AG04450 (cell line): Measurements from ENCODE around the gene STT3B. TPM values are rescaled to one million over a fixed set of nuclear protein-coding genes. Genes with fewer than 3 reads are reported as not detected.
"Not testable (repeated sequence)": the region's sequence is repeated elsewhere in the genome, so short reads cannot be mapped to it uniquely, and the experiment has no call there.

Source experiments
- CTCF ChIA-PET: fragments of 300-600, 350-600 bp; formaldehyde crosslinking; extraction: SDS; loops from one replicate; lab custom pipeline; 2022; ENCODE audit warnings: antibody characterized with exemption, inconsistent platforms; lab: Charles Lee
- POLR2A ChIA-PET: fragments of 350-600 bp; formaldehyde crosslinking; extraction: SDS; loops from one replicate; lab custom pipeline; 2021; ENCODE audit warnings: antibody characterized with exemption, inconsistent platforms; lab: Yijun Ruan, JAX
- DNase-seq: peaks from one replicate; pipeline ENCODE4 v3.0.0-alpha.2; 2011; ENCODE audit warnings: low read depth, low spot score
- H3K27ac ChIP-seq: one replicate; pipeline ENCODE4 v1.5.1; 2012; ENCODE audit warnings: low read depth, low read length, control low read depth
- H3K27me3 ChIP-seq: one replicate; pipeline ENCODE4 v1.6.0; 2012; ENCODE audit warnings: low read length; ENCODE audit not compliant: control insufficient read depth, insufficient read depth
- H3K4me3 ChIP-seq: 2 replicates; pipeline ENCODE4 v1.5.1; 2011; ENCODE audit warnings: mild to moderate bottlenecking, low read depth, low read length, control low read depth
- H3K9me3 ChIP-seq: 2 replicates; pipeline ENCODE4 v1.5.1; 2012; ENCODE audit warnings: low read length; ENCODE audit not compliant: control insufficient read depth, insufficient read depth
- polyA plus RNA-seq: library from polyadenylated mRNA; depleted of rRNA; stranded (reverse); fragments of >200 nt; gene quantifications from 2 replicates; pipeline ENCODE4 v1.2.3, GENCODE V29; 2011
- TF ChIP-seq, protein P1 (sequence below): IDR thresholded peaks from 2 replicates; pipeline ENCODE4 v1.5.1; 2011; ENCODE audit warnings: low read depth, low read length, control low read depth, inconsistent platforms

Gene STT3B
- polyA plus RNA-seq, 1 experiment = 112 TPM

GRCh38 chr3:31505371-31506048 is 27.2 kb upstream of the STT3B start:
- Histone ChIP-seq H3K9me3 (no peaks in the 10 kb centered on the region), H3K27ac (no peak overlapping the region), H3K4me3 (no peak overlapping the region), H3K27me3 (peaks cover 5% of the 10 kb centered on the region)
- CTCF ChIA-PET = interaction anchor here (0.6 to 0.7 kb wide), 2 partner anchors 10 to 228 kb away, joined by 3 to 6 read pairs; no protein-coding TSS in a partner anchor
- TF ChIP-seq, protein P1, sequence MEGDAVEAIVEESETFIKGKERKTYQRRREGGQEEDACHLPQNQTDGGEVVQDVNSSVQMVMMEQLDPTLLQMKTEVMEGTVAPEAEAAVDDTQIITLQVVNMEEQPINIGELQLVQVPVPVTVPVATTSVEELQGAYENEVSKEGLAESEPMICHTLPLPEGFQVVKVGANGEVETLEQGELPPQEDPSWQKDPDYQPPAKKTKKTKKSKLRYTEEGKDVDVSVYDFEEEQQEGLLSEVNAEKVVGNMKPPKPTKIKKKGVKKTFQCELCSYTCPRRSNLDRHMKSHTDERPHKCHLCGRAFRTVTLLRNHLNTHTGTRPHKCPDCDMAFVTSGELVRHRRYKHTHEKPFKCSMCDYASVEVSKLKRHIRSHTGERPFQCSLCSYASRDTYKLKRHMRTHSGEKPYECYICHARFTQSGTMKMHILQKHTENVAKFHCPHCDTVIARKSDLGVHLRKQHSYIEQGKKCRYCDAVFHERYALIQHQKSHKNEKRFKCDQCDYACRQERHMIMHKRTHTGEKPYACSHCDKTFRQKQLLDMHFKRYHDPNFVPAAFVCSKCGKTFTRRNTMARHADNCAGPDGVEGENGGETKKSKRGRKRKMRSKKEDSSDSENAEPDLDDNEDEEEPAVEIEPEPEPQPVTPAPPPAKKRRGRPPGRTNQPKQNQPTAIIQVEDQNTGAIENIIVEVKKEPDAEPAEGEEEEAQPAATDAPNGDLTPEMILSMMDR = no peak
- DNase-seq = no peak
- POLR2A ChIA-PET = no interaction called here

GRCh38 chr3:31506515-31506914 is 26.2 kb upstream of the STT3B start:
- POLR2A ChIA-PET, CTCF ChIA-PET, H3K27ac ChIP-seq, H3K4me3 ChIP-seq, H3K27me3 ChIP-seq, DNase-seq, H3K9me3 ChIP-seq: not testable (repeated sequence)

DNA sequence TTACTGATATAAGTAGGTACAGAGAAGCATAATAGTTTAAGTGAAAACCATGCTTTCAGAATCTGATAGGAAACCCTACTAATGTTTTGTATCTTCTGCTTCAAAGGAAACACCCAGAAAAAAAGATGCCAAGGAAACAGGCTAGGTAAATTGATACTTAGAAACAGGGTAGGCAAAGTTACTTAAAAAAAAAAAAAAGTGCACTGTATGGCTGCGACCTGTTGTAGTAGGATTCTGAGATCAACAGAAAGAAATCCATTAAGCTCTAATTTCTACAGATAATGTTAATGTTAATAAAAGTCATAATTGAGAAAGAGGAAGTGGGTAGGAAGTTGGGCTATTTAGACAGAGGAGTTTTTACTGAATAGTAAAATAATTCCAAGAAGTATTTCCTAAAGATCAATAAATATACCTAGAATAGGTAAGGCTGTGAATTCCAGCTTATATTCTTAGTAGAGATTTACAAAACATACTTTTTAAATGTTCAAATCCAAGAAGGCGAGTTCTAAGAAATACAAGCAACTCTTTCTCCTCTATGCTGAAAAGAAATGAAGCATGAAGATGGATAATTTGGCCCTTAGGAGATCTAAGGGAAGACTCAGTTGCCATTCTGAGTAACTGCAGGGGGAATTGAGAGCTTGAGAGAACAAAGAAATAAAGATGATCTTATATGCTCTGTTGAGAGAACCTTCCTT is 24.1 kb upstream of the STT3B start:
- ChIA-PET CTCF (interaction anchor here (0.6 to 0.8 kb wide), 2 partner anchors 94 to 341 kb away, joined by 3 to 5 read pairs; no protein-coding TSS in a partner anchor), POLR2A (no interaction called here)
- DNase-seq = no peak
- H3K27me3 ChIP-seq = peaks cover 5% of the 10 kb centered on the region
- no peak overlapping the region for H3K4me3 ChIP-seq
- no peaks in the 10 kb centered on the region for H3K9me3 ChIP-seq
- TF ChIP-seq, protein P1 = no peak
- H3K27ac ChIP-seq = no peak overlapping the region

DNA sequence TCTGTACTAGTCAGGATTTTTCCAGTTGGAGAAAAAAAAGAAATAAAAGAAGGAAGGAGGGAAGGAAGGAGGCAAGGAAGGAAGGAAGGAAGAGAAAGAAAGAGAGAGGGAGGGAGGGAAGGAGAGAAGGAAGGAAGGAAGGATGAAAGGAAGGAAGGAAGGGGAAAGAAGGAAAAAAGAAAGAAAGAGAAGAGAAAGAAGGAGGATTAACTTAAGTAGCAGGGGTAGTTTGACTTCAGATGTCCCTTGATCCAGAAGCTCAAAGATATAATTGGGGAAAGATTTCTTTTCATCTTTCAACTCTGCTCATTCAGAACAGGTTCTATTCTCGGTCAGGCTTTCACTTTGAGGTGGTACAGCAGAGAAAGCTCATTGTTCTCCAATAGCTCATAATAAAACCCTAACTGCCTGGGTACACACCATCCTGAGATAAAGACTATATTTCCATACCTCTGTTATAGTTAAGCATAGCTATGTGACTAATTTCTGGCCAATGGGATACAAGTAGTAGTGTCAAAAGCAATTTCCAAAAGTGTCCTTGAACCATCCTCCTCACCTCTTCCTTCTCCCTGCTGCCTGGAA is 23.5 kb upstream of the STT3B start:
- Histone ChIP-seq H3K27me3 (peaks cover 5% of the 10 kb centered on the region), H3K9me3 (no peaks in the 10 kb centered on the region), H3K27ac (no peak overlapping the region), H3K4me3 (no peak overlapping the region)
- TF ChIP-seq, protein P1 = no peak
- ChIA-PET CTCF (interaction anchor here (0.6 to 0.8 kb wide), 2 partner anchors 95 to 341 kb away, joined by 3 to 5 read pairs; no protein-coding TSS in a partner anchor), POLR2A (no interaction called here)
- DNase-seq = no peak

- ChIA-PET POLR2A (no interaction called here), CTCF (no interaction called here)
- no peak overlapping the region for H3K27ac ChIP-seq
- TF ChIP-seq, protein P1 = no peak
- H3K9me3 ChIP-seq = no peaks in the 10 kb centered on the region
- no peak overlapping the region for H3K4me3 ChIP-seq
- DNase-seq = no peak
- H3K27me3 ChIP-seq = no peaks in the 10 kb centered on the region
Observed at GRCh38 chr3:31514570-31514969, 18.2 kb upstream of the STT3B start.
